GM23248 (cell line): ENCODE results near the gene USP28. TPM values are rescaled to one million over a fixed set of nuclear protein-coding genes. Genes with fewer than 3 reads are reported as not detected.

ENCODE experiments used
- DNase-seq: peaks from one replicate; pipeline ENCODE4 v3.0.0-alpha.2; 2015
- H2AFZ ChIP-seq: fragments of 200-600 bp; sonication (generic); 2 replicates; pipeline ENCODE4 v1.6.1; 2016; ENCODE audit warnings: antibody characterized with exemption
- H3F3A ChIP-seq: fragments of 200-600 bp; sonication (generic); 2 replicates; pipeline ENCODE4 v1.6.1; 2016; ENCODE audit warnings: mild to moderate bottlenecking, antibody characterized with exemption, mixed run types; ENCODE audit not compliant: insufficient read depth
- H3K27ac ChIP-seq: fragments of 200-600 bp; sonication (generic); 2 replicates; pipeline ENCODE4 v1.5.1; 2016; ENCODE audit warnings: mild to moderate bottlenecking
- H3K27me3 ChIP-seq: fragments of 200-600 bp; sonication (generic); replicated peaks from 2 replicates; pipeline ENCODE4 v1.6.1; 2016; ENCODE audit warnings: mild to moderate bottlenecking; ENCODE audit not compliant: insufficient read depth
- H3K36me3 ChIP-seq: fragments of 200-600 bp; sonication (generic); 2 replicates; pipeline ENCODE4 v1.6.1; 2016; ENCODE audit warnings: low read depth, mild to moderate bottlenecking
- H3K4me1 ChIP-seq: fragments of 200-600 bp; sonication (generic); 2 replicates; pipeline ENCODE4 v1.6.1; 2016; ENCODE audit warnings: mild to moderate bottlenecking; ENCODE audit not compliant: insufficient read depth
- H3K4me2 ChIP-seq: fragments of 200-600 bp; sonication (generic); one replicate; pipeline ENCODE4 v1.6.1; 2016; ENCODE audit warnings: mild to moderate bottlenecking; ENCODE audit not compliant: unreplicated experiment
- H3K4me3 ChIP-seq: fragments of 200-600 bp; sonication (generic); 2 replicates; pipeline ENCODE4 v1.5.1; 2016; ENCODE audit warnings: mild to moderate bottlenecking
- H3K79me2 ChIP-seq: fragments of 200-600 bp; sonication (generic); 2 replicates; pipeline ENCODE4 v1.6.1; 2016; ENCODE audit warnings: mild to moderate bottlenecking; ENCODE audit not compliant: insufficient read depth
- H3K9ac ChIP-seq: fragments of 200-600 bp; sonication (generic); 2 replicates; pipeline ENCODE4 v1.6.1; 2016; ENCODE audit warnings: mild to moderate bottlenecking
- H3K9me2 ChIP-seq: fragments of 200-600 bp; sonication (generic); 2 replicates; pipeline ENCODE4 v1.6.1; 2016; ENCODE audit warnings: mixed run types, mild to moderate bottlenecking, moderate library complexity; ENCODE audit not compliant: insufficient read depth
- H3K9me3 ChIP-seq: fragments of 200-600 bp; sonication (generic); one replicate; pipeline ENCODE4 v1.6.1; 2017; ENCODE audit warnings: low read depth
- H4K20me1 ChIP-seq: fragments of 200-600 bp; sonication (generic); 2 replicates; pipeline ENCODE4 v1.6.0; 2016; ENCODE audit not compliant: insufficient read depth
- EZH2 ChIP-seq: fragments of 200-600 bp; sonication (generic); IDR thresholded peaks from 2 replicates; pipeline ENCODE4 v1.6.1; 2018; ENCODE audit warnings: antibody characterized with exemption, mild to moderate bottlenecking; ENCODE audit not compliant: insufficient read depth, poor library complexity, severe bottlenecking
- EZH2phosphoT487 ChIP-seq: fragments of 200-600 bp; sonication (generic); IDR thresholded peaks from 2 replicates; pipeline ENCODE4 v1.6.1; 2018; ENCODE audit warnings: antibody characterized with exemption, moderate library complexity, mild to moderate bottlenecking, low read depth; ENCODE audit not compliant: insufficient read depth
- WGBS, 2 experiments: methylation state at CpG; one replicate each; pipeline ENCODE4 v1.1.6; 2015 to 2017; ENCODE audit warnings: low lambda C conversion rate in 2 of 2, low coverage in 1 of 2; ENCODE audit errors: missing lambda C conversion rate in 2 of 2; 5-methylcytosine and 5-hydroxymethylcytosine counted together
- in situ Hi-C: fragments of 300-500 bp; cut with MboI; formaldehyde crosslinking; loops from 2 replicates; pipeline ENCODE4 v1.15.0; 2020
- polyA plus RNA-seq: library from polyadenylated mRNA; unstranded; fragments of >200 nt; fragmentation: Nextera tagmentation; extraction: Ambion mirVana; gene quantifications from 2 replicates; pipeline ENCODE4 v1.2.1, GENCODE V29; 2016
- total RNA-seq: library from RNA; depleted of rRNA; stranded (reverse); fragments of >200 nt; shearing (Covaris generic); gene quantifications from 2 replicates; pipeline ENCODE4 v1.2.3, GENCODE V29; 2014

Gene USP28
- total and polyA plus RNA-seq, 2 experiments from 2014 or later, result 17.1 to 25.1 TPM

DNA sequence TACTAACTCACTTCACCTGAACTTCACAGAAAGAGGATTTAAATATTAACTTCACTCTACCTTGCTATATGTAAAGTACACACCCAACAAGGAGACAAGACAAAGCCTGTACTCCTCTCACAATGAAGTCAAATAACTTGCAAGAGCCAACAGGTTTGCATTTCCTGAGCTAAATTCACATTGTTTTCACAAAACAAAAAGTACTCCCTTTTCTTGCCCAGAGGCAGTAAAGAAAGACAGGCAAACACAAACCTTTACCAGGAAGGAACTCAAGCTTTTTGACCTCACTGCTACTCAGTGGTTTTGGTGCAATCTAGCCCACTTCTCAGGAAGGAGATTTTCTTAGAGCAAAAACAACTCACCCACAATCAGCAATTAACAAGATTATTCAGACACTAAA, 15.7 kb downstream of the USP28 start:
- no peak for DNase-seq
- Histone ChIP-seq H3K9ac (no peak overlapping the region), H3K79me2 (peaks cover 37% of the 10 kb centered on the region), H3K9me2 (no peaks in the 10 kb centered on the region), H3K27ac (no peak overlapping the region), H3K4me3 (no peak overlapping the region), H2AFZ (no peak overlapping the region), H3K4me2 (no peak overlapping the region), H3K4me1 (no peaks in the 10 kb centered on the region), H3F3A (no peaks in the 10 kb centered on the region), H4K20me1 (no peaks in the 10 kb centered on the region), H3K36me3 (no peaks in the 10 kb centered on the region), H3K9me3 (no peaks in the 10 kb centered on the region), H3K27me3 (no peaks in the 10 kb centered on the region)
- in situ Hi-C loops, result no loop called here
- TF ChIP-seq EZH2phosphoT487, result no peak
- no peak for TF ChIP-seq EZH2

DNA sequence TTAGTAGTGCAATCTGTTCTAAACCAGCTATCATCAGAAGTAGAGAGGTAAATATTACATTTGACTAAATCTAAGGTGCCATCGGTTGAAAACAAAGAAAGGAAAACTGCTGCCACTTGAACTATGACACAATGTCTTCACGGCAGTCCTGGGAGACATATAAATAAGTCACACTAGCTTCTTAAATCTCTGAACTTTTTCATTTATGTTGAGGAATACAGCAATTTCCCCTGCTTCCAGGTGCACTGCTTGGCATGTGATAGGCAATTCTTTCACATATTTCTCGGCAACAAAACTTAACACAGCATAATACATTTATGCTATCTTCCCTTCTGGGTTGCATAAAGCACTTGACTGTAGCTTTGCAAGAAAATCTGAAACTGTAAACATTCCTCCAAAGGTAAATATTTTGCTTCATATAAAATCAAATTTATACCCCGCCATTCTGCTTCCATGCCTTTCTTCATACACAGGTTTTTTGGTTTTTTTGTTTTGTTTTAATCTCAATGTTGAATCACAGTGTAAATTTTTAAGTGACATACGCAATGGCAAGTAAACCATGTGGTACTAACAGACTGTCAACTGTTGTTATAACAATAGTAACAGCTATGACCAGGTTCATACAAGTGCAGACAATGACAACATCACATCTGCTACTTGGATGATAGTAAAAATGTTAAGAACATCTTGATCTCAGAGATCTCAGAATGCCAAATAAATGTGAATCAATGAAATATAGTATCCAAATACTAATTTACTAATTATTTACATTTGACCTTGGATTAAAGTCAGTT, 18.2 kb downstream of the USP28 start:
- no peaks in the 10 kb centered on the region for H3K27me3 ChIP-seq
- no peak for DNase-seq
- in situ Hi-C loops, result no loop called here
- H3F3A ChIP-seq, result no peaks in the 10 kb centered on the region
- 89 to 94% methylated on average over 5 of the region's 5 CpGs for WGBS, 2 experiments
- no peak for TF ChIP-seq EZH2
- no peak for TF ChIP-seq EZH2phosphoT487
- no peaks in the 10 kb centered on the region for H3K9me2 ChIP-seq
- H3K79me2 ChIP-seq, result peaks cover 37% of the 10 kb centered on the region
- H3K4me3 ChIP-seq, result no peak overlapping the region
- no peak overlapping the region for H3K27ac ChIP-seq
- no peak overlapping the region for H2AFZ ChIP-seq
- H4K20me1 ChIP-seq, result no peaks in the 10 kb centered on the region
- H3K9me3 ChIP-seq, result no peaks in the 10 kb centered on the region
- H3K4me1 ChIP-seq, result no peaks in the 10 kb centered on the region
- no peak overlapping the region for H3K9ac ChIP-seq
- no peak overlapping the region for H3K4me2 ChIP-seq
- H3K36me3 ChIP-seq, result no peaks in the 10 kb centered on the region

DNA sequence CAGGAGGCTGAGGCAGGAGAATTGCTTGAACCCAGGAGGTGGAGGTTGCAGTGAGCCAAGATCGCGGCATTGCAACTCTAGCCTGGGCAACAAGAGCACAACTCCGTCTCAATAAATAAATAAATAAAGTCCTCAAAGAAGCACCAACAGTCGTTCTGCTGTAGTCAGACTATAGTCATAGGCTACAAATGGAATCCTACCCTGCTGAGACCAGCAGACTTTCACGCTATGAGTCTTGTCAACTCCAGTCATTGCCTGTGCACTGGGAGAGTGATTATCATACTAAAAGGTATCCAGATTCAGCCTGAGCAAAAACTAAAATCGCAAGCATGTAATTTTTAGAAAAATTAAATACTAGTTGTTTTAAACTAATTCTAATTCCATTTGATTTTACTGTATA, 19.6 kb downstream of the USP28 start:
- 92 to 94% methylated on average over 6 of the region's 6 CpGs for WGBS, 2 experiments
- peaks cover 35% of the 10 kb centered on the region for H3K79me2 ChIP-seq
- no peak overlapping the region for H3K4me3 ChIP-seq
- H2AFZ ChIP-seq, result no peak overlapping the region
- no peaks in the 10 kb centered on the region for H3K9me2 ChIP-seq
- no peaks in the 10 kb centered on the region for H3K9me3 ChIP-seq
- H3F3A ChIP-seq, result no peaks in the 10 kb centered on the region
- no peak overlapping the region for H3K4me2 ChIP-seq
- in situ Hi-C loops, result no loop called here
- H3K27ac ChIP-seq, result no peak overlapping the region
- H4K20me1 ChIP-seq, result no peaks in the 10 kb centered on the region
- TF ChIP-seq EZH2phosphoT487, result no peak
- no peak for TF ChIP-seq EZH2
- no peaks in the 10 kb centered on the region for H3K4me1 ChIP-seq
- H3K27me3 ChIP-seq, result no peaks in the 10 kb centered on the region
- H3K36me3 ChIP-seq, result no peaks in the 10 kb centered on the region
- no peak overlapping the region for H3K9ac ChIP-seq
- DNase-seq, result no peak

- Histone ChIP-seq H2AFZ (no peak overlapping the region), H4K20me1 (no peaks in the 10 kb centered on the region), H3K36me3 (no peaks in the 10 kb centered on the region), H3K4me2 (no peak overlapping the region), H3K9ac (no peak overlapping the region), H3K79me2 (0 out of 2 replicates have a peak, but pooled peaks cover 4% of the 10 kb centered on the region), H3K27ac (no peak overlapping the region), H3K27me3 (no peaks in the 10 kb centered on the region), H3K9me2 (no peaks in the 10 kb centered on the region), H3K4me1 (no peaks in the 10 kb centered on the region), H3K9me3 (no peaks in the 10 kb centered on the region), H3F3A (no peaks in the 10 kb centered on the region), H3K4me3 (no peak overlapping the region)
- 97 to 99% methylated on average over 5 of the region's 5 CpGs for WGBS, 2 experiments
- no peak for DNase-seq
- in situ Hi-C loops, result no loop called here
- TF ChIP-seq EZH2 (no peak), EZH2phosphoT487 (no peak)
These were observed 25.2 kb downstream of the USP28 start for GRCh38 chr11:113850188-113850587.
